22Rv1 (cell line): ENCODE measurements around the gene ELOVL6.

Experiments
- CTCF ChIP-seq: fragments of 450-650 bp; IDR thresholded peaks from 2 replicates; pipeline ENCODE4 v1.5.1; 2017; ENCODE audit warnings: mild to moderate bottlenecking
- ZFX ChIP-seq: fragments of 450-650 bp; IDR thresholded peaks from 2 replicates; pipeline ENCODE4 v1.6.1; 2017; ENCODE audit warnings: antibody characterized with exemption, borderline replicate concordance

- TF ChIP-seq CTCF (no peak), ZFX (no peak)
Observed at GRCh38 chr4:110112056-110112455, 86.4 kb downstream of the ELOVL6 start.
